ENCODE data around the gene TTYH1.

GRCh38 chr19:54391589-54392061, 23.6 kb upstream of the TTYH1 start:
- TF ChIP-seq GATA2 (IDR thresholded peaks at IDR 0.05; ENCODE audit: low read depth, low read length), result no peak
- TF ChIP-seq GATA3 (IDR thresholded peaks at IDR 0.05; ENCODE audit: low read depth, low read length), result no peak

All from SH-SY5Y (cell line).